ENCODE data around the gene PDE9A. TPM values are rescaled to one million over a fixed set of nuclear protein-coding genes. Genes with fewer than 3 reads are reported as not detected.

The PDE9A gene
- total RNA-seq, 2 donors from 2014 or later = 45.9 to 62.4 TPM

- H3K36me3 Mint-ChIP-seq (ENCODE audit: low read depth) = peaks cover 31% of the 10 kb centered on the region
- H3K9me3 Mint-ChIP-seq = peaks cover 2% of the 10 kb centered on the region
- H3K4me1 ChIP-seq (ENCODE audit: control insufficient read depth, insufficient read depth, low read length) = peaks cover 11% of the 10 kb centered on the region
- H3K4me1 Mint-ChIP-seq = peaks cover 25% of the 10 kb centered on the region
- H3K9ac ChIP-seq (ENCODE audit: extremely low read depth, low read length, poor library complexity, severe bottlenecking) = no peak overlapping the region
- WGBS, 2 experiments (ENCODE audit: insufficient coverage in 1 of 2, insufficient read length in 1 of 2) = 95 to 96% methylated on average over 9 to 10 of the region's 10 CpGs
- H3K4me3 ChIP-seq (ENCODE audit: low read length) = no peak overlapping the region
- no peaks in the 10 kb centered on the region for H3K27me3 ChIP-seq (ENCODE audit: control insufficient read depth, insufficient read depth, low read length, poor library complexity, severe bottlenecking)
- H3K4me3 Mint-ChIP-seq = no peak overlapping the region
- H3K27me3 Mint-ChIP-seq (ENCODE audit: insufficient read depth) = no peaks in the 10 kb centered on the region
- peaks cover 39% of the 10 kb centered on the region for H3K36me3 ChIP-seq (ENCODE audit: control insufficient read depth, insufficient read depth, low read length)
- no peak for DNase-seq
- H3K9me3 ChIP-seq (ENCODE audit: control insufficient read depth, low read length) = no peaks in the 10 kb centered on the region
- H3K27ac Mint-ChIP-seq = no peak overlapping the region
- TF ChIP-seq CTCF (conservative IDR thresholded peaks at IDR 0.05) = no peak
- no peak overlapping the region for H3K27ac ChIP-seq (ENCODE audit: low read depth, low read length)
These were observed 11.2 kb downstream of the PDE9A start for GRCh38 chr21:42664614-42665013.

- no peaks in the 10 kb centered on the region for H3K27me3 Mint-ChIP-seq (ENCODE audit: insufficient read depth)
- H3K36me3 Mint-ChIP-seq (ENCODE audit: low read depth) = peaks cover 31% of the 10 kb centered on the region
- H3K4me1 ChIP-seq (ENCODE audit: control insufficient read depth, insufficient read depth, low read length) = peaks cover 11% of the 10 kb centered on the region
- H3K27ac ChIP-seq (ENCODE audit: low read depth, low read length) = no peak overlapping the region
- H3K27ac Mint-ChIP-seq = no peak overlapping the region
- WGBS, 2 experiments (ENCODE audit: insufficient coverage in 1 of 2, insufficient read length in 1 of 2) = 89 to 96% methylated on average over 5 to 8 of the region's 8 CpGs
- no peaks in the 10 kb centered on the region for H3K9me3 ChIP-seq (ENCODE audit: control insufficient read depth, low read length)
- no peak overlapping the region for H3K4me3 ChIP-seq (ENCODE audit: low read length)
- H3K36me3 ChIP-seq (ENCODE audit: control insufficient read depth, insufficient read depth, low read length) = peaks cover 42% of the 10 kb centered on the region
- H3K4me1 Mint-ChIP-seq = peaks cover 25% of the 10 kb centered on the region
- DNase-seq = no peak
- no peak for TF ChIP-seq CTCF (conservative IDR thresholded peaks at IDR 0.05)
- no peaks in the 10 kb centered on the region for H3K27me3 ChIP-seq (ENCODE audit: control insufficient read depth, insufficient read depth, low read length, poor library complexity, severe bottlenecking)
- H3K9me3 Mint-ChIP-seq = peaks cover 2% of the 10 kb centered on the region
- H3K4me3 Mint-ChIP-seq = no peak overlapping the region
- no peak overlapping the region for H3K9ac ChIP-seq (ENCODE audit: extremely low read depth, low read length, poor library complexity, severe bottlenecking)
These were observed 11.6 kb downstream of the PDE9A start for GRCh38 chr21:42665026-42665425.

- Histone ChIP-seq H3K4me1 (ENCODE audit: control insufficient read depth, insufficient read depth, low read length) (peaks cover 11% of the 10 kb centered on the region), H3K27ac (ENCODE audit: low read depth, low read length) (no peak overlapping the region), H3K27me3 (ENCODE audit: control insufficient read depth, insufficient read depth, low read length, poor library complexity, severe bottlenecking) (no peaks in the 10 kb centered on the region), H3K9ac (ENCODE audit: extremely low read depth, low read length, poor library complexity, severe bottlenecking) (no peak overlapping the region), H3K36me3 (ENCODE audit: control insufficient read depth, insufficient read depth, low read length) (peaks cover 47% of the 10 kb centered on the region), H3K9me3 (ENCODE audit: control insufficient read depth, low read length) (no peaks in the 10 kb centered on the region), H3K4me3 (ENCODE audit: low read length) (no peak overlapping the region)
- Mint-ChIP-seq H3K36me3 (ENCODE audit: low read depth) (peaks cover 31% of the 10 kb centered on the region), H3K4me3 (no peak overlapping the region), H3K27me3 (ENCODE audit: insufficient read depth) (no peaks in the 10 kb centered on the region), H3K9me3 (peaks cover 2% of the 10 kb centered on the region), H3K27ac (no peak overlapping the region), H3K4me1 (peaks cover 25% of the 10 kb centered on the region)
- TF ChIP-seq CTCF (conservative IDR thresholded peaks at IDR 0.05) = no peak
- DNase-seq = no peak
- 94 to 95% methylated on average over 7 to 13 of the region's 13 CpGs for WGBS, 2 experiments (ENCODE audit: insufficient coverage in 1 of 2, insufficient read length in 1 of 2)
These were observed 12.1 kb downstream of the PDE9A start for GRCh38 chr21:42665484-42665883.
